ENCODE results near the gene CLCNKB.
A peak's percentile ranks its signal among the peaks of the same experiment; 100 is the strongest.
"Not testable (repeated sequence)": the region's sequence is repeated elsewhere in the genome, so short reads cannot be mapped to it uniquely, and the experiment has no call there.

The CLCNKB gene

DNA sequence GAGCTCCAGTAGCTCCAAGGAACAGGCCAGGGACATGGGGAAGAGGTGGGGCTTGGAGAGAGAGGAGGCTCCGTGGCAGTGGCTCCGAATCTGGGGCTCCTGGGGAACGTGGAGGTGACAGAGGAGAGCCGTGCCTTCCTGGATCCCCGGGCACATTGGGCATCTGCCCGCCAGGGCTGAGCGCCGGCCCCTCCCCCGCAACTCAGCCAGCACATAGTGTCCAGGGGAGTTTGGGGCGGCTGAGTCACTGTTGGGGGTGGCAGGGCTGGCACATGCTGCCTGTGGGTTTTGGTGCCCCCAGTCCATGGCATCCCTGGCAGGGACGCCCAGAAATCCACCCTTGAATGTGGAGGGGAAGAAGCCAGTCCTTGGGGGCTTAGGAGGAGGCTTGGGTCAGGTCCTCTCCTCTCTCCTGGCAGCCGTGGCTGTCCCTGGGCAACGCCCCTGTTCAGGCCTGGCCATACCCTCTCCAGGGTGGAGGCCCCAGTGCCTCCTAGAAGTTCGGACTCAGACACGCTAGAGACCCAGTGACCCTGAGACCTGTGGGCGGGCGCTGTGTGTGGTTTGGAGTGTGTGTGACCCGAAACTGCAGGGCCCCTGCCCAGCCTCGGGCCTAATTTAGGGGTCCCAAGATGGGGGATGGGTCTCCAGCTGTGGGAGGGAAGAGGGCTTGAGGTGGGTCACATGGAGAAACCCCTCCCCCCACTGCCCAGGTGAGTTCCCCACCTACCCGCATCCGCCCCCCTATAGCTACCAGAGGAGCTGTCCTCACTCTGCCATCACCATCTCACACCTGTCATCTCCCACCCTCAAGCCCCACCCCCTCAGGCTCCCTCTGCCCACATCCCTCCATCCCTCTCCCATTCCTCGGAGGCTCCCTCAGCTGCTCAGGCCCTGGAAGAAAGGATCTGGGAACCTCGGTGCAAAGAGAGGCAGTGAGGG, 27.4 kb upstream of the CLCNKB start:
- DNase-seq = no peak

DNA sequence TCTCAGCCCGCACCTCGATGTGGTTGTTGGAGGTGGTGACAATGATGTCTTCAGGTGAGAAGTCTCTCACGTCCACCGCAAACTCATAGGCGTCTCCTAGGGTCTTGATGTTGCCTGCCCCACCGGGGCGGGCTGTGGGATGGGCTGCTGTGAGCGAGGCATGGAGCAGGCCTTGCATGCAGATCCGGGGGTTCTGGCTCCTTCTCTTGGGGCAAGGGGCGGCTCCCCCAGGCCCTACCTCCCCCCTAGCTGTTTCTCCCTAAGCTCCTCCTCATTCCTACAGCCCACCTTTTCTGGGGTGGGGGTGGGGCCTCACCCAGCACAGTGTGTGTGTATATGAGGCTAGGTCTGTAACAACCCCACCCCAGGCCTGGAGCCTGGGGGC, 26.5 kb upstream of the CLCNKB start:
- DNase-seq = no peak

DNA sequence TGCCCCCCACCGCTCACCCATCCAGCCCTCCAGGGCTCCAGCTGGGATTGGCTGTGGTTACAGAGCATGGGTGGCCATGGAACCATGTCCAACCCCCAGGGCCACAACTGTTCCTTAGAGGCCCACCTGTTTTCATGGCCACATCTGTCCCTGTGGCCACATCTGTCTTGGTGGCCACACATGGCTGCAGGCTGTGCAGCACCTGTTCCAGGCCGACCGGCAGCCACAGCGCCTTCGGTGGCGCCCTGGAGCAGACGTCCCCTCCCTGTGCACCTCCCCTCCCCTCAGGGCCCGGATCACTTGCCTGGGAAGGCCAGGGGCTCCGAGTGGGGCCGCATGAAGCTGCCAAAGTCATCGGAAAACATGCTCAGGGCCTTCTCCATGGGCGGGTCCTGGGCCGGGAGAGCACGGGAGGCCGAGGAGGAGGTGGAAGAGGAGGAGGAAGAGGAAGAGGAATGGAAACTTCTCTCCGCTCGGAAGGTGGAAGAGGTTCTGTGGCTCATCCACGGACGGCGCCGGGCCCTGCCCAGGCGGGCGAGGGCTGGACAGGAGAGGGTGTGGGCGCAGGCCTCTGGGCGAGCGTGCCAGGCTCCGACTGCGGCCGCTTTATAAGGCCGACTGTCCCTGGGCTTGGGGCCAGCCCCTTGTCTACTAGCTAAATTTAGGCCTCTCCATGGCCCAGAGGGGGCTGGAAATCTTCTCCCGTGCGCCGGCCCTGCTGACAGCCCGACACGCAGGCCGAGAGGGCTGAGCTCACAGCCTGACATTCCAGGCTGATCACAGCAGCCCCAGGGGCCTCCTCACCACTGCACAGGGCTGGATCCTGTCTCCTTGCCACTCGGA, 25.9 kb upstream of the CLCNKB start, which contains the start of gene HSPB7:
HSPB7 (minus strand) TSS at position 583 of the 843 bp plus-strand sequence; CDS start at position 503, 80 bp downstream.
- no peak for DNase-seq

DNA sequence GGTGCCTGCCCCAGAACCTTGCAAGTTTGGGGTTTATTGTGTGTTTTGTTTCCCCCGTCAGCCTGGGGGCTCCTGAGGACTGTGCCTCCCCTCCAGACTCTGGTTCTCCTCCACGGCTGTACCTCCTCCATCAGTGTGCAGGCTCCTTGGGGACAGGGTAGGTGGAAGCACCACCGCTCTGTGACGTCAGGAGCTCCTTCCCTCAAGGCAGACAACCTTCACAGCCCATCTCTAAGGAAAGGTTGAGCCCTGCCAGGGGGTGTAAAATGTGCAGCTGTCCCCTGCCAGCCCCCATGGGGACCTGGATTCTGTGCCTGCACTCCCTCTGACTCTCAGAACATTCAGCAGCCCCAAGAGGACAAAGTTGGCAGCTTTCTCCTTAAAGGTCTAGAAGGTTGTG, 25.3 kb upstream of the CLCNKB start:
- no peak for DNase-seq

DNA sequence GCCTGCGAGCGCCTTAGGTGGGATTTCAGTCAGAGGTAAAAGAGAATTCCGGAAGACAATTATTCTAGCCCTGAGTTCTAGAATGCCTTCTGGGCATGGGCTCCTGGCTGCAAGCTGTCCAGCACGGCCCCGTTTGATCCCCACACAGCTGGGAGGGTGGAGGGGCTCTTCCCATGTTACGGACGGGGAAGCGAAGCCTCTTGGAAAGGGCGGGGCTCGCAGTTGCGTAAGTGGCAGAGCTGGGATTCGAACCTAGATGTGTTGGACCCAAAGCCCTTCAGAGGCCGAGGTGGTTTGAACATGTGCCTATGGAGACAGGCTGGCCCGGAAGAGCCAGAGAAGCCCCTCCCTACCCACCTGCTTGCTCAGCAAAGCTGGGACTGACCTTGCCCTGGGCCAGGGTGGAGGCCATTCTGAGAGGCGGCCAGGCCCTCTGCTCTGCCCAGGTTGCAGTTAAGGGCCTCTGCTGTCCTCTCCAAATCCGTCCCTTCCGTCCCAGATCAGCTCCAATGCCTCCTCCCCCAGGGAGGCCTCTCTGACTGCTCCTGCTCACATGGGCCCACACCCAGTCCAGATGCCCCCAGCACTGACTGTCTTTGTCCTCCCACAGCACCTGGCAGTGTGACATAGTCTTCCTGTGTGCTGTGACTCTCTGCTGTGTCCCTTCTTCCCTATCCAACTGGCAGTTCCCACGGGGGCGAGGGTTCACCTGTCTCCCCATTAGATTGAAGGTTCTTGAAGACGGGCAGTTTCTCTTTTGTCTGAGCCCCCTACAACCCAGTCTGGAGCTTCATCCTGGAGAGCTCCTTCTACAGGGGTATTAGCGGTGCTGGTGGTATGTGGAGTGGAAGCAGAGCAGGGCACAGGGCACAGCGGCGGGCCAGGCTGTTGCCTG, 24.6 kb upstream of the CLCNKB start:
- DNase-seq = no peak

DNA sequence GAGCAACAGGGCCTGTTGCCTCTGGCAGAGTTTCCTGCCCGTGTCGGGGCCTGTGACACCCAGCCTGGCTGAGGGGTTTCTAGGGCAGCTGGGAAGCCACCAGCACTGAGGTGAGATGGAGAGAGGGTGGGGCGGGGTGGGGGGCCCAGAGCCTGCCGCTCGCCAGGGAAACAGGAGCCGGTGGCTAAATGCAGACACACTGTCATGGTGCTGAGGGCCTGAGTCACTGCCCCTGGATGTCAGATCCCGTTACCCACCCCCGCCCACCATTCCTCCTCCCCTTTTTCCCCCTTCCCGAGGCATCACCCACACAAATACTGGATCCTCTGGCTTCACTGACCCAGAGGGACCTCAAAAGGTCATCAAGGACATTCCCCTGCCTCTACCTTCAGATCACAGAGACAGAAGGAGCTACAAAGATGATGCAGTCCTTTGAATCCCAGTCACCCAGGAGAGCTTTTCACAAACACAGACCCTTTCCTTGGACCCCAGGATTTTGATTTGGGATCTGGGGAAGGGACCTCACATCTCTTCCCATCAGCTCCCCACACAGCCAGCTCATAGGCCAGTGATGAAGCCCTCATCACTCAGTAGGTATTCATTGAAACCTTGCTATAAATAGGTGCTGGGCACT, 23.8 kb upstream of the CLCNKB start:
- no peak for DNase-seq

DNA sequence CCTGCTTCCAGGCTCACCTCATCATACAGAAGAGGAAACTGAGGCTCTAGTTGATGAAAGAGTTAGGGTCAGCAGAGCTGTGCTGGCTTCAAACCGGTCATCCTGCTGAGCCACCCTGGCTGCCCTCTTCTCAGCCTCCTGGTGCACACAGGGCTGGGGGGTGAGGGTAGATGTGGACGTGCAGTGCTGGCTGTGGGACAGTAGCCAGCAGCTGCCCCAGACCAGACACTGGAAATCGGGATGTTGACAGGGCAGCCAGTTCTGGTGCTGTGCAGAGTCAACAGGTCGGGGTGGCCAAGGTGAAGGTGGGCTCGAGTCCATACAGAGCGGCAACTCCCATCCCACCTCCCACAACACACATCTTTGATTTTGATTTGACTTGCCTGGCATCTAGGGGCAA, 23.3 kb upstream of the CLCNKB start:
- DNase-seq = no peak

DNA sequence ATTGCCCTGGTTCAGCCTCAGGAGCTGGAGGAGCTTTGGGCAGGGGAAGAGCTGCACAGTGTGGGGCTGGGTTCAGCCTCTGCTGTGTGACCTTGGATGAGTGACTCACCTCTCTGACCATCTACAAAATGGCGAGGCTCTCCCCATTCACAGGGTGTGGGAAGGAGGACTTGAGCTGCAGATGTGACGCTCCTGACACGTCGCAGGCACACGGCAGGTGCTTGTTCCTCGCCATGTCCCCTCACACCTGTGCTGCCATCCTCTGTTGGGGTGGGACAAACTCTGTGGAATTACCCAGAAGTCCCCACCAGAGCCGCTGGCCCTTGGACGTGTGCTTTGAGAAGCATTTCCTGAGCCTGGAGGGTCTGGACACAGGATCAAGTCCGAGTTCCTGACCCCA, 22.7 kb upstream of the CLCNKB start:
- not testable (repeated sequence) for DNase-seq

DNA sequence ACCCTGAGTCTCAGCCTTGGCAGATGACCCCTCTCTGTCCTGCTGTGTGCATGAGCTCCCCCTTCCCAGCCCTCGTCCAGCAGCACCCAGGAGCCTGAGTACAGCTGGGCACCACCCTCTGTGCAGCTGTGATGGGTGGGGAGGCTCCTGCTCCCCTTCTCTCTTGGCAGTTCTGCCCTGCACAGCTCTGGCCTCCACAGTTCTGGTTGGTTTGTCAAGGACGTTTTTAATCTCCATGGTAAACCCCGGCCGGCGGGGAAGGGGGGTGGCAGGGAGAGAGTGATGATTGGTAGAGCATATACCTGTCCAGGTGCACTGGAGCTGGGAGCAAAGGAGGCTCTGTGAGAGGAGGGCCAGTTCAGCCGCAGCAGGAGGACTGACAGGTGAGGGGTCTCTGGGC, 21.9 kb upstream of the CLCNKB start, which contains the start of gene CLCNKA:
CLCNKA (plus strand) TSS at position 356 of the 400 bp plus-strand sequence. CDS start 584 bp downstream, outside the sequence.
- no peak for DNase-seq

DNA sequence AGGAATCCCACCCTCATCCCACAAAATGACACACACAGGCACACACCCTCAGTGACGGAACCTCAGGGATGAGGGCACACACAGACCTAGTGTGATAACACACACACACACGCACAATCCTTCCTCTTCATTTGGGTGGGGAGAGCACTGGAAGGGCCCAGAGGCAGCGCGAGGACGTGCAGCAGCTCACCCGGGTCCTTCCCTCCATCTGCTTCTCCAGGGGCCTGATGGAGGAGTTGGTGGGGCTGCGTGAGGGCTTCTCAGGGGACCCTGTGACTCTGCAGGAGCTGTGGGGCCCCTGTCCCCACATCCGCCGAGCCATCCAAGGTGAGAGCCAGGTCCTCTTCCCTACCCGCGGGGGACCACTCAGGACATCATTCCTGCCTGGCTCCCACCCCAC, 21.2 kb upstream of the CLCNKB start:
- no peak for DNase-seq

DNA sequence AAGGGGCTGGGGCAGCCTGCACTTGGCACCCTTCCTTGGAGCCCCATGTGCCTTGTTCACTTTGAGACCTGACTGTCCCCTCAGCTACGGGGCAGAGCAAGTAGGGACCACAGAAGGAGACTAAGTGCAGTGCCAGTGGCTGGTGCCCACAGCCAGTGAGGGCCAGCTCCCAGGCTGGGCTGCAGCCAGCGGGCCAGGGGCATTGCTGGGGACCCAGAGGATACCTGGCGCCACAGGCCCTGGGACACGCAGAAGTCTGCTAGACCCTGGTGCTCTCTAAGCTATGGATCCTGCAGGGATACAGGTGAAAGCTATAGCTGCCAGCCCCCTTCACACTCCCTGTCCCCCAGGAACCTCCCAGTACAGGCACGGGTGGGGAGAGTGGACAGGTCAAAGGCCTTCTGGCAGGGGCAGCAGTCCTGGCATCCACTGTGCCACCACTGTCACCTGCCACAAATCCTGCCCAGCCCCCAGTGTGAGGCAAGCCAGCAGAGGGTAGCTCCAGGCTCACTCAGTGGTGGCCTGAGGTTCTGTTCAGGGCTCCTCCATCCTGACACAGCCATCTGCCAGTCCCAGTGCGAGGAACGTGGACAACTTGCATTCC, 20.4 kb upstream of the CLCNKB start:
- DNase-seq = no peak

DNA sequence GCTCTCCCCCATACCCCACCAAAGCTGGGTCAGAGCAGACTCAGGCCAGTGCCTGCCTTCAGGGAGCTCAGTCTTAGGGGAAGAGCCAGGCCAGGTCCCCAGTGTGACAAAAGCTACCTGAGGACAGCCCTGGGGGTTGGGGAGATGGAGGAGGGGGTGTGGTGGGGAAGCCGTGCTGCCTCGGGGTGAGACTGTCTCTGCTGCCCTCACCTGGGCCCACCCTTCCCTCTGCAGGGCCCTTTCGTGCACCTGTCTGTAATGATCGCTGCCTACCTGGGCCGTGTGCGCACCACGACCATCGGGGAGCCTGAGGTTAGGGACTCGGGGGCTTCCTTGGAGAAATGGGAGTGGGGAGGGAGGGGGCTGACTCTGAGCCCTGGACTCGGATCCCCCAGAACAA, 17.3 kb upstream of the CLCNKB start:
- not testable (repeated sequence) for DNase-seq

DNA sequence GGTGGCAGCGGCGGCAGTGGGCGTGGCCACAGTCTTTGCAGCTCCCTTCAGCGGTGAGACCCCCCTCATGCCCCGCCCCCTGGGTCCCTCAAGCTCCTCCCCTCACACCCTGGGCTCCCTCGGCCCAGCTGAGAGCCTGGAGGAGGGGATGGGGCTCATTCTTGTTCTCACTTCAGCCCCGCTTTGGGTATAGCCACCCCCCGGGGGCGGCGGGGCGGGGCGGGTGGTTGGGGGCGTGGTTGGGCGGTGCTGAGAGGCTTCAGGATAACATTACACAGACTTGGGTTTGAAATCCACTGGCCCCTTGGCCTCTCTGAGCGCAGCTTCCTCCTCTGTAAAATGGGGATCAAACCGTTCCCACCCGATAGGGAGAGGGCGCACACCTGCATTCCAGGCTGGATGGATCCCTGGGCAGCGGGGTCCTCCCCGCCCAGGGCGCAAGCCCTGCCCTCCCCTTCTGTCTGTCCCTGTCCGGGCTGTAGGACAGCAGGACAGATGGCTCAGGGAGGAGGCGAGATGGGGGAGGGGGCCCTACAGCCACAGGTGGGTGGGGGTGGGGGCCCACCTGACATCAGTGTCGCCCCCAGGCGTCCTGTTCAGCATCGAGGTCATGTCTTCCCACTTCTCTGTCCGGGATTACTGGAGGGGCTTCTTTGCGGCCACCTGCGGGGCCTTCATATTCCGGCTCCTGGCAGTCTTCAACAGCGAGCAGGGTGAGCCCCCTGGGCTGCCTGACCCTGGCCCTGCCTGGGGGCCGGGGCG, 16.7 kb upstream of the CLCNKB start:
- no peak for DNase-seq

DNA sequence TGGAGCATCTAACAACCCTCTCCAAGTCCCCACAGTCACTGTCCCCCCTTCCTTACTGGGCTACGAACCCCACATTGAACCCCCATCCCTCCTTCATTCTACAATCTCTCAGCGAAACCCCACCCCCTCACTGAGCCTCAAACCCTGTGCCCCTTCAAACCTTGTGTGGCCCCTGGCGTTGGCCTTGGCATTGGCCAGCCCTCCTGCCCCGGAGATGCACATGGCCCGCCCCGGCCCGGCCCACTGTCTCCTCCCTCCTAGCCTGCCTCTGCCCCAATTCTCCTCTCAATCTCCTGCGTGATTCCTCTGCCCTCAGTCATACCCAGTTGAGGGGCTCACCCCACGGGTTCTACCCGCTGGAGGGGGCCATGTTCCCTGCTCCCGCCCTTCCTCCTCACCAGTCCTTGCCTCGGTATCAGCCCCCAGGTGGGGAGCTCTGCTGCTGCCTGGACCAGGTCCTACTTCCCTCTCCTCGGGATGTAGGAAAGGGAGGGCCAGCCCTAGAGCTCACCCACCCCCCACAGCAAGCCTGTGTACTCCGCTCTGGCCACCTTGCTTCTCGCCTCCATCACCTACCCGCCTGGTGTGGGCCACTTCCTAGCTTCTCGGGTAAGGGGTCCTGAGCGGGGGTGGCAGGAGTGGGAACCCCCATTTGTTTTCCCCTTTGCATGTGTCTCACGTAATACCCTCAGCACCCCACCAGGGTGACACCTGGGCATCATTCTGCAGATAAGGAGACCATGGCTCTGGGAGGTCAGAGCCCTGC, 15.2 kb upstream of the CLCNKB start:
- no peak for DNase-seq

DNA sequence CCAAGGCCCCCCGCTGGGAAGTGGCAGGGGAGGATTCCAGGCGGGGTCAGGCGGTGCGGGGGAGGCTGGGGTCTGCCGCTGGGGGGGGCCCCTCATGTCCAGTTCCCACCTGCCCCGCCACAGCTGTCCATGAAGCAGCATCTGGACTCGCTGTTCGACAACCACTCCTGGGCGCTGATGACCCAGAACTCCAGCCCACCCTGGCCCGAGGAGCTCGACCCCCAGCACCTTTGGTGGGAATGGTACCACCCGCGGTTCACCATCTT, 14.6 kb upstream of the CLCNKB start:
- not testable (repeated sequence) for DNase-seq

DNA sequence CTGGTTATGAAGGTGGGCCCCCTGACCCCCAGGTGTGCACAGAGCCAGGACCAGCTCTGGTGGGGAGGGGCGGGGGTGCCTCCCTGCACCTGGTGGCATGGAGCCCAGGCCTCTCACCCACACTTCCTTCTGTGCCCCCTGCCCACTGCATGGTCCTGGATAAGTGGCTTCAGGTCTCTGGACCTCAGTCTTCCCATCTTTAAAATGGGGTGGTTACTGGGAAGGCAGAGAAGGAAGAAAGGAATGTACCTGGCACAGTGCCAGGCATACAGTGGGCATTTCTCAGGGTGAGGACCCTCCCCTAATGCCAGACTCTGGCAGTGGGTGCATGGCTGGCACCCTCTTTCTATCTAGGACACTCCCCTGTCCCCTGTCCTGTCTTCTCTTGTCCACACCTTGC, 14.3 kb upstream of the CLCNKB start:
- DNase-seq = no peak

DNA sequence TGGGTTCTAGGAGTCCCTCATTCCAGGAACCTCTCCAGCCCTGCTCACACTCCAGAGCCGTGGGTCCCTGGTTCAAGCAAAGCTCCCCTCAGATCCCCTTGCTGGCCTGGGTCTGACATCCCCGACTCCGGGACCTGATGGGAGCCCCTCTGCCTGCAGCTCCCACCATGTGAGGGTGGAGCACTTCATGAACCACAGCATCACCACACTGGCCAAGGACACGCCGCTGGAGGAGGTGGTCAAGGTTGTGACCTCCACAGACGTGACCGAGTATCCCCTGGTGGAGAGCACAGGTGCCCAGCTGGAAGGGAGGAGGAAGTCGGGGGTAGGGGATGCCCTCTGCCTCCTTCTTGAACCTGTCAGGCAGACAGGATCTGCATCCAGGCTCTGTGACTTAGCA, 12.0 kb upstream of the CLCNKB start:
- no peak for DNase-seq

DNA sequence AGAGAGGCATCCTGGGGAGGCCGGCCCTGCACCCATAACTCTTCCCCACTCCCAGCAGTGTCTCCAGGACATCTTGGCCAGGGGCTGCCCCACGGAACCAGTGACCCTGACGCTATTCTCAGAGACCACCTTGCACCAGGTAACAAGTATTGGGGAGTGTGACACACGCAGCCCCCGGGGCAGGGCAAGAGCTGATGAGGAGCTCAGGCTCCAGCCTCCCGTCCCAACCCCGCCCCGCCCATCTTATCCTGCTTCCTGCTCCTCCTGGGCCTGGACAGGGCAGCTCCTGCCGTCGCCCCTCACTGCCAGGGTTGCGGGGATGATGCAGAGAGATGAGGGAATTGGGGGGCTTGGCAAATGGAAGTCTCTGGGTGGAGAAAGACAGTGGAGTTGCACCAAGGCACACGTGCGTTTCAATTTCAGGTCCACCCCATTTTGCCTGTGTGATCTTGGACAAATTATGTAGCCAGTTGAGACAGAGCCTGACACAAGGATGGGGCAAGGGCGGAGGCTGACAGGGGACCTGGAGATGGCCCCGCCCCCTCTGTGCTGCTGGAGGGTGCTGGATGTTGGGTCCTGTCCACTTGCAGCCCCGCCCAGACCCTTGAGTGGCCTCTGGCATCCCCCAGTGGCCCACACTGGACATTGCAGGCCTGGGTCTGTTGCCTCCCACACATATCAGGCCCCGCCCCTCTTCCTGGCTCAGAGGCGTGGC, 11.0 kb upstream of the CLCNKB start:
- peak; percentile 9 for DNase-seq

DNA sequence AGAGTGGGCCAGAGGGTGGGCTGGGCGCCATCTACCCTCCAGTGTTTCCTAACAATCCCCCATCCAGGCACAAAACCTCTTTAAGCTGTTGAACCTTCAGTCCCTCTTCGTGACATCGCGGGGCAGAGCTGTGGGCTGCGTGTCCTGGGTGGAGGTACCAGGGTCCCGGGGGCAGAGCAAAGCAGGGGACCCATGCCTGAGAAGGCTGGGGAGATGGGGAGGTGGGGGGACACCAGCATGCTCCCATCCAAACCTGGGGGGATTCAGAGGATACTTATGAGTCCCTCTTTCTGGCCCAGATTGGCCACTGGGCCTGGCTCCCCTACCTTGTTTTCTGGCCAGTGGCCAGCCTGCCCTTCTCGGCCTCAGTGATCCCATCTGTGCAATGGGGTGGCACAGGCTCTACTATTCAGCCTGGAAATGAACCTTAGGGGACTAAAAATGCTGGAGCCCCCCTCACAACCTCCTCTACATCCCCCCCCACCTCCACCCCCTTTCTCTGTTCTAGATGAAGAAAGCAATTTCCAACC, 10.4 kb upstream of the CLCNKB start:
- not testable (repeated sequence) for DNase-seq
